ENCODE results near the gene ZNF132.
"Not testable (repeated sequence)": the region's sequence is repeated elsewhere in the genome, so short reads cannot be mapped to it uniquely, and the experiment has no call there.

ZNF132 gene

GRCh38 chr19:58406818-58407657 is 32.9 kb downstream of the ZNF132 start:
- DNase-seq: no peak

- DNase-seq: not testable (repeated sequence)
Observed at GRCh38 chr19:58403920-58404478, 36.0 kb downstream of the ZNF132 start.

- no peak for DNase-seq
Observed at GRCh38 chr19:58401840-58402421, 38.0 kb downstream of the ZNF132 start.

GRCh38 chr19:58400916-58401839 is 38.8 kb downstream of the ZNF132 start:
- DNase-seq: peak; percentile 99

- DNase-seq: no peak
Observed at GRCh38 chr19:58400316-58400915, 39.5 kb downstream of the ZNF132 start.

- no peak for DNase-seq
Observed at GRCh38 chr19:58399903-58400302, 40.0 kb downstream of the ZNF132 start.

- DNase-seq: no peak
Observed at GRCh38 chr19:58398545-58398944, 41.4 kb downstream of the ZNF132 start.

- no peak for DNase-seq
Observed at GRCh38 chr19:58398087-58398486, 41.9 kb downstream of the ZNF132 start.

- DNase-seq: no peak
Observed at GRCh38 chr19:58397533-58398037, 42.4 kb downstream of the ZNF132 start.

GRCh38 chr19:58396691-58397532 is 43.0 kb downstream of the ZNF132 start:
- no peak for DNase-seq

GRCh38 chr19:58395979-58396627 is 43.9 kb downstream of the ZNF132 start:
- DNase-seq: peak; percentile 38

GRCh38 chr19:58395220-58395978 is 44.6 kb downstream of the ZNF132 start, which contains the start of gene RNF225:
RNF225 (plus strand) TSS chr19:58395656; CDS start chr19:58396090, 434 bp downstream.
- DNase-seq: peak; percentile 35

- DNase-seq: no peak
Observed at GRCh38 chr19:58394821-58395219, 45.1 kb downstream of the ZNF132 start.

GRCh38 chr19:58393725-58394033 is 46.3 kb downstream of the ZNF132 start:
- no peak for DNase-seq

- DNase-seq: no peak
Observed at GRCh38 chr19:58392945-58393724, 46.8 kb downstream of the ZNF132 start.

- no peak for DNase-seq
Observed at GRCh38 chr19:58388175-58388526, 51.8 kb downstream of the ZNF132 start.

- DNase-seq: no peak
Observed at GRCh38 chr19:58387338-58388174, 52.4 kb downstream of the ZNF132 start.

- DNase-seq: peak; percentile 90
Observed at GRCh38 chr19:58386576-58387337, 53.2 kb downstream of the ZNF132 start, which contains the start of gene RPS5. RPS5 (plus strand) TSS chr19:58387269; CDS start chr19:58388138, 869 bp downstream.

Data from stimulated activated CD4-positive, alpha-beta T cell treated with anti-CD3 and anti-CD28 coated beads, Interleukin-12 subunit alpha, Interleukin-12 subunit beta, amount 100 ng/mL, for 4 hours (primary cell).